ENCODE data around the gene PROSER3. TPM values are rescaled to one million over a fixed set of nuclear protein-coding genes. Genes with fewer than 3 reads are reported as not detected.

PROSER3 gene
- total RNA-seq, 2 experiments from 2014 or later: 39.8 to 62.8 TPM

DNA sequence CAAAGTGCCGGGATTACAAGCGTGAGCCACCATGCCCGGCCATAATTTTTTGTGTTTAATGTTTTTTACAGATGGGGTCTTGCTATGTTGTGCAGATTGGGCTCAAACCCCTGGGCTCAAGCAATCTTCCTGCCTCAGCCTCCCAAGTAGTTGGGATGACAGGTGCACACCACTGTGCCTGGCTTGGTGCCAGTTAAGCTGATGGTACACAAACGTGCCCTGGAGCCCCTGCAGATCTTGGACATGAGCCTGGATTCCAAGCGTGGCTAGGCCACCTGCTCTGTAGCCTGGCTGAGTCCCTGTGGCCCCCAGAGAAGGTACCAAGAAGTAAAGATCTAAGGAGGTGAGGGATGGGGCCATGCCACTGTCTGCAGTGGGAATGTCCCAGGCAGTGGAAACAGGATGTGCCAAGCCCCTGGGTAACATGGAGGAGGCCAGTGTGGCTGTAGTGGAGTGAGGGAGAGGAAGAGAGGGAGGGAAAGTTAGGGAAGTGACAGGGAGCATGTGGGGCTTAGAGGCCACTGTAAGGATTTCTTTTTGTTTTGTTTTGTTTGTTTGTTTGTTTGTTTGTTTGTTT is 47.6 kb downstream of the PROSER3 start:
- no peak overlapping the region for H3K27ac Mint-ChIP-seq
- H3K4me1 Mint-ChIP-seq: no peaks in the 10 kb centered on the region
- DNase-seq (no peak), ATAC-seq (no peak)
- no peak overlapping the region for H3K4me3 Mint-ChIP-seq
- POLR2A ChIA-PET: no interaction called here
- no peaks in the 10 kb centered on the region for H3K27me3 Mint-ChIP-seq
- CTCF ChIA-PET: no interaction called here
- intact Hi-C loops (cut with DNase I, micrococcal nuclease): no loop called here
- no peaks in the 10 kb centered on the region for H3K9me3 Mint-ChIP-seq (ENCODE audit: low read depth)
- H3K36me3 Mint-ChIP-seq (ENCODE audit: low read depth): no peaks in the 10 kb centered on the region

DNA sequence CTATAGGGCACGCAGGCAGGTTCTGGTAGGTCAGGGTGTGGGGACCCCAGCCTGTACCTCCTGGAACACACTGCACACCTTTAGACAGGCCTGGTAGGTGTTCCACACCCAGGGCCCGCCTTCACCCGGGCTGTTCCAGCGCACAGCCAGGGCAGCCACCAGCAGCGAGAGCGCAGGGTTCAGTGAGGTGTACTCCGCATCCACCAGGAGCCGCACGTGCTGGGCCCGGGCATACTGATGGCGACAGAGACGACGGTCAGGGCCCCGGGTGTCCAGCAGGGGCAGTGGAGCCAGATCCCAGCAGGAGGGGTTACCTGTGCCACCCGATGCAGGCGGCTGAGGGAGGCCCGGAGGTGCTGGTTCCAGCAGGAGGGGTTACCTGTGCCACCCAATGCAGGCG is 48.6 kb downstream of the PROSER3 start:
- Mint-ChIP-seq H3K27ac (no peak overlapping the region), H3K4me3 (no peak overlapping the region), H3K4me1 (no peaks in the 10 kb centered on the region), H3K9me3 (ENCODE audit: low read depth) (no peaks in the 10 kb centered on the region), H3K36me3 (ENCODE audit: low read depth) (no peaks in the 10 kb centered on the region), H3K27me3 (peaks cover 4% of the 10 kb centered on the region)
- POLR2A ChIA-PET: no interaction called here
- intact Hi-C loops (cut with DNase I, micrococcal nuclease): no loop called here
- DNase-seq (no peak), ATAC-seq (no peak)
- CTCF ChIA-PET: interaction anchor here (1.0 kb wide), 1 partner anchor 10 kb away, joined by 4 read pairs; no protein-coding TSS in a partner anchor

DNA sequence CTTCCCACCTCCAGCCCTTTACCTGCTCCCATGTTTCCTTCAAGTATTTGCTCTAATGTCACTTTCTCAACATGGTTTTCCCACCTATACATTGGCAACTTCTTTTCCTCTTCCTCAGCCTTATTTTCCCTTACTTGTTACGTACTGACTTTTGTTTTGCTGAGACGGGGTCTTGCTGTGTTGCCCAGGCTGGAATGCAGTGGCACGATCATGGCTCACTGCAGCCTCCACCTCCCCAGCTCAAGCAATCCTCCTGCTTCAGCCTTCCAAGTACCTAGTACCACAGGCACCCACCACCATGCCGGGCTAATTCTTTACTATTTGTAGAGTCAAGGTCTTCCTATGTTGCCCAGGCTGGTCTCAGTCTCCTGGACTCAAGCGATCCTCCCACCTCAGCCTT is 49.7 kb downstream of the PROSER3 start:
- POLR2A ChIA-PET: no interaction called here
- H3K9me3 Mint-ChIP-seq (ENCODE audit: low read depth): no peaks in the 10 kb centered on the region
- H3K27me3 Mint-ChIP-seq: peaks cover 9% of the 10 kb centered on the region

DNA sequence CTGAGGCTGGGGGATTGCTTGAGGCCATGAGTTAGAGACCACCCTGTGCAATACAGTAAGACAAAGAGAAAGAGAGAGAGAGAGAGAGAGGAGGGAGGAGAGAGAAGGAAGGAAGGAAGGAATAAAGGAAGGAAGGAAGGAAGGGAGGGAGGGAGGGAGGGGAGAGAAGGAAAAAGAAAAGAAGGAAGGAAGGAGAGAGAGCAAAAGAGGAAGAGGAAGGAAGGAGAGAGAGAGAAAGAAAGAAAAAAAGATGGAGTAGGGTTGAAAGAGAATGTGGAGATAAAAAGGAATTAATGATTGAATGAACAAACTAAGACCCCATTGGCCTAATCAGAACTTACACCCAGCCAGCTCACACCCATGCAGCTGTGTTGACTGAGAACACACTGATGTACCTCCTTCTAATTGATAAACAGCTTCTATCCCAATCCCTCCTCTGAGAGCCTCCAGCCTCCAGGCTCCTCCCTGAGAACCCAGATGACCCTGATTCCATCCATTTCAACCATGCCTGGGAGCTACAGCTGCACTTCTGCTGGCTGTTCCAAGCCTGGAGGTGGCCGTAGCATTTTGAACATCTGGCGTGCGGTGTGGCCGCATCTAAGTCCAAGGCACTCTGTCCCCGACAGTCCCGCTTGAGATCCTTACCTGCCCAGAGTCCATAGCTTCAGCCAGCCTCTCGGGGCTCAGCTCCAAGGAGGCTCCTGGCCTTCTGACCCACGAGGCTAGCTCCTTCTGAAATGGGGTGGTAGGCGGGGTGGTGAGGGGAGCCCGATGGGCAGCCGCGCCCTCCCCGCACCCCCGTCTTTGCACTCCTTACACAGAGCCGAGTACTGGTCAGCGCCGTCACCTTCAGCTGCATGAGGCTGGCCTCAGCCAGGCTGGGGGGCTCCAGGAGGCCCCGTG is 53.6 kb downstream of the PROSER3 start:
- Mint-ChIP-seq H3K4me3 (no peak overlapping the region), H3K4me1 (no peaks in the 10 kb centered on the region), H3K9me3 (ENCODE audit: low read depth) (peaks cover 2% of the 10 kb centered on the region), H3K36me3 (ENCODE audit: low read depth) (no peaks in the 10 kb centered on the region), H3K27me3 (peaks cover 13% of the 10 kb centered on the region), H3K27ac (no peak overlapping the region)
- intact Hi-C loops (cut with DNase I, micrococcal nuclease): no loop called here
- CTCF ChIA-PET: no interaction called here
- ATAC-seq (no peak), DNase-seq (no peak)
- POLR2A ChIA-PET: no interaction called here

More for the DNA sequence above, 49.7 kb downstream of the PROSER3 start:
- no peak for ATAC-seq
- no peak for DNase-seq
- Mint-ChIP-seq H3K27ac (no peak overlapping the region), H3K4me3 (no peak overlapping the region), H3K4me1 (no peaks in the 10 kb centered on the region), H3K36me3 (ENCODE audit: low read depth) (no peaks in the 10 kb centered on the region)
- CTCF ChIA-PET: no interaction called here
- intact Hi-C loops (cut with DNase I, micrococcal nuclease): no loop called here

DNA sequence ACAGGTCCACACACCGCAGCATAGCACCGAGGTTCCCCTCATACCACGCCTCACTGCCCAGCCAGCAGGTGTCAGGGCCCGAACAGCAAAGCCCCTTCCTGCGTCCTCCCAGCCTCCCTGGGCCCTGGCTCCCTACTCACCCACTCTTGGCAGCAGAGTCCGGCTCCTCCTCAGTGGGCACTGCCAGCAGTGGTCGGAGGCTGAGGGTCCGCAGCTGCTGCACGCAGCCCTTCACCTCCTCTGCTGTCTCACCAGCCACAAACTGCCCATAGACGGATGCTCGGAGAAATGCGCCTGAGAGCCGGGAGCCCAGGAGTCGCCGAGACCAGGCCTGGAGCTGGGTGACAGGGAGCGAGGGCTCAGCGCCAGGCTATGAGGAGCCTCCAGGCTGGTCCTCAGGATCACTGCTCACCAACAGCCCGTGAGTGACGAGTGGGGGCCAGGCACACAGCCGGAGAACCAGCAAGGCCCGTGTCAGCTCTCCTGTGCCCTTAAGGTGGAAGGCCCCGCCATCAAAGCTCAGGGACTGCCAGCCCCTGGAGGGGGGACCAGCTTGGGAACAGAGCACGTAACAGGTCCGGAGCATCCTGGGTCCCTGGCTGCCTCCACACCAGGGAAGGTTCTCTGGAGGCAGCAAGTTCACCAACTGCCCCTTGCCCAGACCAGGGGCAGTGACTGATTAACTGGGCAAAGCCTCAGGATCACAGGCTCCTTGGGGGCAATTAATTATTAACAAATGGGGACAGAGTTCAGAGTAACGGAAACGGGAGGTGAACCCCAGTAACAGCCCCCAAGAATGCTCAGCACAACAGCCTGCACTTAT is 54.5 kb downstream of the PROSER3 start, which contains the start of gene PRODH2:
Gene PRODH2, minus strand, starts transcription at position 626 of the 823 bp plus-strand sequence. Its CDS starts 40 bp downstream, at position 586.
- Mint-ChIP-seq H3K9me3 (ENCODE audit: low read depth) (peaks cover 2% of the 10 kb centered on the region), H3K4me3 (no peak within 1 kb of the TSS), H3K27ac (no peak within 1 kb of the TSS), H3K27me3 (peaks cover 15% of the 10 kb centered on the region), H3K36me3 (ENCODE audit: low read depth) (no peaks in the 10 kb centered on the region), H3K4me1 (no peaks in the 10 kb centered on the region)
- intact Hi-C loops (cut with DNase I, micrococcal nuclease): no loop called here
- CTCF ChIA-PET: no interaction called here
- POLR2A ChIA-PET: no interaction called here
- ATAC-seq (no peak), DNase-seq (no peak)

DNA sequence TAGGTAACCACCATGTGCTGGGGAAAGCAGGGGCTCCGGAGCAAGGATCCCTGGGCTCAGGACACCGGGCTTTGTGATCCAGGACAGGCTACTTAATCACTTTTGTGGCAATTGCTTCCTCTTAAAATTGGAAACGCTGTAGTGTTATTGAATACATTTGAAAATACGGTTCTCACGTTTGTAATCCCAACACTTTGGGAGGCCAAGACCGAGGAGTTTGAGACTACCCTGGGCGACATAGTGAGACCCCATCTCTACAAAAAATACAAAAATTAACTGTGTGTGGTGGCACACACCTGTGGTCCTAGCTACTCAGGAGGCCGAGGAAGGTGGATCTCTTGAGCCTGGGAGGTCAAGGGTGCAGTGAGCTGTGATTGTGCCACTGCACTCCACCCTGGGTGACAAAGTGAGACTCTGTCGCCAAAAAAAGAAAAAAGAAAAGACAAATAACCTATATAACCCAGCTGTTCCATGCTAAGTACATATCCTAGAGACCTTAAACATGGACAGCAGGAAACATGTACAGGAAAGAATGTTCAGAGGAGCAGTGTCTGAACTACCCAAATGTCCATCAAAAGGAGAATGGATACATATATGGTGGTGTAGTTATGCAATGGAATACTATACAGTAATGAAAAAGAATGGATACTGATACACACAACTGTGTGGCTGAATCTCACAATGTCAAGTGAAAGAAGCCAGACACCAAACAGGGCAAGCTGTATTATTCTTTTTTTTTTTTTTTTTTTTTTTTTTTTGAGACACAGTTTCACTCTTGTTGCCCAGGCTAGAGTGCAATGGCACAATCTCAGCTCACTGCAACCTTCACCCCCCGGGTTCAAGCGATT is 55.3 kb downstream of the PROSER3 start:
- DNase-seq (no peak), ATAC-seq (no peak)
- H3K27ac Mint-ChIP-seq: no peak overlapping the region
- peaks cover 2% of the 10 kb centered on the region for H3K9me3 Mint-ChIP-seq (ENCODE audit: low read depth)
- no peak overlapping the region for H3K4me3 Mint-ChIP-seq
- H3K27me3 Mint-ChIP-seq: peaks cover 17% of the 10 kb centered on the region
- ChIA-PET POLR2A (no interaction called here), CTCF (no interaction called here)
- H3K36me3 Mint-ChIP-seq (ENCODE audit: low read depth): no peaks in the 10 kb centered on the region
- intact Hi-C loops (cut with DNase I, micrococcal nuclease): no loop called here
- H3K4me1 Mint-ChIP-seq: no peaks in the 10 kb centered on the region

DNA sequence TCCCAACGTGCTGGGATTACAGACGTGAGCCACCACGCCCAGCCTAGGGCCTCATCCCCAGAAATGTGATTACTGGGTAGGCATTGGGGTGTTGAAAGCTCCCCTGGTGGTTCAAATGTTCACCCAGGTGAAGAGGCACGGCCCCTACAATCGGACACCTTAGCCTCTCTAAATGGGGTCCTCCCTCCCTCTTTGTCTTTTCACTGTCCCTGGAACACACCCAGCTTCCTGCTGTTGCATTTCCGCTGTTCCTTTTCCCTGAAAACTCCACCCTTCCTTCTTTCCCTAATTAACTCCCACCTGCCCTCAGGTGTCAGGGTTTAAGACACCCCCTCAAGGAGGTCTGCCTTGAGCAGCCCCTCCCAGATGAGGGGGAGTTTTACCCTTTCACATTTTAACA is 58.3 kb downstream of the PROSER3 start:
- peaks cover 2% of the 10 kb centered on the region for H3K9me3 Mint-ChIP-seq (ENCODE audit: low read depth)
- ChIA-PET CTCF (interaction anchor here (1.2 kb wide), 1 partner anchor 10 kb away, joined by 4 read pairs; no protein-coding TSS in a partner anchor), POLR2A (interaction anchor here (0.6 kb wide), 1 partner anchor 146 kb away, joined by 5 read pairs; no protein-coding TSS in a partner anchor)
- DNase-seq: no peak
- intact Hi-C loops (cut with DNase I, micrococcal nuclease): no loop called here
- no peaks in the 10 kb centered on the region for H3K36me3 Mint-ChIP-seq (ENCODE audit: low read depth)
- H3K27me3 Mint-ChIP-seq: peaks cover 16% of the 10 kb centered on the region
- ATAC-seq: no peak
- H3K4me3 Mint-ChIP-seq: no peak overlapping the region
- H3K4me1 Mint-ChIP-seq: peaks cover 3% of the 10 kb centered on the region
- H3K27ac Mint-ChIP-seq: no peak overlapping the region

DNA sequence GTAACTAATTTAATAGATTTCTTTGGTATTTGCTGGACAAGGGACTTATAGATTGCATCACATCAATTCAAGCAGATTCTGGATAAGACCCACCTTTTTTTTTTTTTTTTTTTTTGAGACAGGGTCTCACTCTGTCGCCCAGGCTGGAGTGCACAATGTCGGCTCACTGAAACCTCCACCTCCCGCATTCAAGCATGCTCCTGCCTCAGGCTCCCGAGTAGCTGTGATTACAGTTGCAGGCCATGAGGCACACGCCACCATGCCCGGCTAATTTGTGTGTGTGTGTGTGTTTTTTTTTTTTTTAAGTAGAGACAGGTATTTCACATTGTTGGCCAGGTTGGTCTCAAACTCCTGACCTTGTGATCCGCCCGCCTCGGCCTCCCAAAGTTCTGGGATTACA is 58.9 kb downstream of the PROSER3 start:
- POLR2A ChIA-PET: no interaction called here
- H3K4me1 Mint-ChIP-seq: peaks cover 3% of the 10 kb centered on the region

DNA sequence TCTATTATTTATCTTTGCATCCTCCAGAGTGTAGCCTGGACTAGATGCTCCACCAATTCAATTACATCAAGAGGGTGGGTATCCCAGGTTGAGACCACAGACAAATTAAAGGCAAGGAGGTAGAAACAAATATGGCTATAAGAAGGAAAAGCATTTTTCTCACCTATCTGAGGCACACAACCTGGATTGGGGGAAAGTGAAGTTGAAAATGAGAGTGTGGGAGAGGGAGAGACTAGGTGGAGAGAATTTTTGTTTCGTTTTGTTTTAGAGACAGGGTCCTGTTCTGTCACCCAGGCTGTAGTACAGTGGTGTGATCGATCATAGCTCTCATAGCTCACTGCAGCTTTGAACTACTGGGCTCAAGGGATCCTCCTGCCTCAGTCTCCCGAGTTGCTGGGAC is 60.5 kb downstream of the PROSER3 start:
- H3K4me1 Mint-ChIP-seq: peaks cover 3% of the 10 kb centered on the region

More for the DNA sequence above, 58.9 kb downstream of the PROSER3 start:
- no peaks in the 10 kb centered on the region for H3K36me3 Mint-ChIP-seq (ENCODE audit: low read depth)
- ATAC-seq (no peak), DNase-seq (no peak)
- H3K4me3 Mint-ChIP-seq: no peak overlapping the region
- H3K27me3 Mint-ChIP-seq: peaks cover 13% of the 10 kb centered on the region
- CTCF ChIA-PET: interaction anchor here (0.6 to 1.2 kb wide), 2 partner anchors 10 to 30 kb away, joined by 3 to 4 read pairs; no protein-coding TSS in a partner anchor
- peaks cover 2% of the 10 kb centered on the region for H3K9me3 Mint-ChIP-seq (ENCODE audit: low read depth)
- intact Hi-C loops (cut with DNase I, micrococcal nuclease): no loop called here
- no peak overlapping the region for H3K27ac Mint-ChIP-seq

More for the DNA sequence above, 60.5 kb downstream of the PROSER3 start:
- Mint-ChIP-seq H3K27ac (no peak overlapping the region), H3K27me3 (peaks cover 14% of the 10 kb centered on the region), H3K36me3 (ENCODE audit: low read depth) (no peaks in the 10 kb centered on the region), H3K9me3 (ENCODE audit: low read depth) (peaks cover 1% of the 10 kb centered on the region), H3K4me3 (no peak overlapping the region)
- POLR2A ChIA-PET: no interaction called here
- DNase-seq: no peak
- no peak for ATAC-seq
- CTCF ChIA-PET: interaction anchor here (0.7 to 2.4 kb wide), 5 partner anchors 18 to 126 kb away, joined by 3 to 16 read pairs (median 3); no protein-coding TSS in a partner anchor
- intact Hi-C loops (cut with DNase I, micrococcal nuclease): no loop called here
